Osteoblast (primary cell): ENCODE data around the gene GNAZ. TPM values are rescaled to one million over a fixed set of nuclear protein-coding genes. Genes with fewer than 3 reads are reported as not detected.
A peak's percentile ranks its signal among the peaks of the same experiment; 100 is the strongest.

ENCODE experiments used
- DNase-seq: peaks from one replicate; pipeline ENCODE4 v3.0.0; 2011; ENCODE audit warnings: low spot score, mixed read lengths; ENCODE audit not compliant: insufficient read length; ENCODE audit errors: missing footprints
- H2AFZ ChIP-seq: 2 replicates; pipeline ENCODE4 v1.6.0; 2011; ENCODE audit warnings: mild to moderate bottlenecking, low read length
- H3K27ac ChIP-seq: 2 replicates; pipeline ENCODE4 v1.5.1; 2011; ENCODE audit warnings: mild to moderate bottlenecking, low read depth, low read length, moderate library complexity
- H3K27me3 ChIP-seq: 2 replicates; pipeline ENCODE4 v1.6.0; 2012; ENCODE audit warnings: mild to moderate bottlenecking, control low read depth, inconsistent platforms, low read length, moderate library complexity; ENCODE audit not compliant: insufficient read depth
- H3K36me3 ChIP-seq: 2 replicates; pipeline ENCODE4 v1.5.1; 2011; ENCODE audit warnings: mild to moderate bottlenecking, low read length, control low read depth, moderate library complexity; ENCODE audit not compliant: insufficient read depth
- H3K4me1 ChIP-seq: 2 replicates; pipeline ENCODE4 v1.5.1; 2011; ENCODE audit warnings: mild to moderate bottlenecking, low read length, control low read depth, moderate library complexity; ENCODE audit not compliant: insufficient read depth
- H3K4me2 ChIP-seq: 2 replicates; pipeline ENCODE4 v1.6.0; 2011; ENCODE audit warnings: mild to moderate bottlenecking, low read length; ENCODE audit not compliant: insufficient read depth
- H3K4me3 ChIP-seq: fragments of 200-600 bp; sonication (generic); 3 replicates; pipeline ENCODE4 v1.5.1; 2012; ENCODE audit warnings: mild to moderate bottlenecking, low read length, inconsistent platforms; ENCODE audit not compliant: insufficient read depth
- H3K79me2 ChIP-seq: 2 replicates; pipeline ENCODE4 v1.6.0; 2012; ENCODE audit warnings: mild to moderate bottlenecking, low read length, control low read depth, inconsistent platforms; ENCODE audit not compliant: insufficient read depth
- H3K9me3 ChIP-seq: 2 replicates; pipeline ENCODE4 v1.5.1; 2011; ENCODE audit warnings: low read depth, low read length, control low read depth
- H4K20me1 ChIP-seq: 2 replicates; pipeline ENCODE4 v1.6.0; 2012; ENCODE audit warnings: mild to moderate bottlenecking, low read length, control low read depth; ENCODE audit not compliant: insufficient read depth
- total RNA-seq: library from RNA; depleted of rRNA; stranded (reverse); fragments of >200 nt; gene quantifications from 2 replicates; pipeline ENCODE4 v1.2.3, GENCODE V29; 2012
- TF ChIP-seq, protein P1 (sequence below): IDR thresholded peaks from 2 replicates; pipeline ENCODE4 v1.5.1; 2011; ENCODE audit warnings: mild to moderate bottlenecking, low read depth, low read length, moderate library complexity; ENCODE audit errors: extremely low read depth

Gene GNAZ
- total RNA-seq, 1 donor, result 0.72 TPM

DNA sequence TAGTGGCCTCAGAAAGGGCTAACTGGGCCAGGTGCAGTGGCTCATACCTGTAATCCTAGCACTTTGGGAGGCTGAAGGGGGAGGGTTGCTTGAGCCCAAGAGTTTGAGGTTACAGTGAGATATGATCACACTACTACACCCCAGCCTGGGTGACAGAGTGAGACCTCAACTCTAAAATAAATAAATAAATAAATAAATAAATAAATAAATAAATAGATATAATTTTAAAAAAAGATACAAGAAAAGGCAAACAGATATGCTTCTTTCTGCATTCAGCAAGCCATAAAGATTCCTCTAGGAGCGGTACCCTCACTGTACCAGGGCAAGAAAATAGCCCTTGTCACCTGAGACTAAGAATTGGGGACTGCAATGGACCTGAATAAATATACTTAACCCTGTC lies 72.8 kb downstream of the GNAZ start:
- Histone ChIP-seq H2AFZ (no peak overlapping the region), H3K79me2 (no peaks in the 10 kb centered on the region), H3K27ac (no peak overlapping the region), H3K4me3 (no peak overlapping the region), H3K9me3 (no peaks in the 10 kb centered on the region), H3K36me3 (no peaks in the 10 kb centered on the region), H3K27me3 (no peaks in the 10 kb centered on the region), H4K20me1 (peaks cover 4% of the 10 kb centered on the region), H3K4me2 (no peak overlapping the region), H3K4me1 (peaks cover 32% of the 10 kb centered on the region)
- no peak for DNase-seq
- TF ChIP-seq, protein P1, sequence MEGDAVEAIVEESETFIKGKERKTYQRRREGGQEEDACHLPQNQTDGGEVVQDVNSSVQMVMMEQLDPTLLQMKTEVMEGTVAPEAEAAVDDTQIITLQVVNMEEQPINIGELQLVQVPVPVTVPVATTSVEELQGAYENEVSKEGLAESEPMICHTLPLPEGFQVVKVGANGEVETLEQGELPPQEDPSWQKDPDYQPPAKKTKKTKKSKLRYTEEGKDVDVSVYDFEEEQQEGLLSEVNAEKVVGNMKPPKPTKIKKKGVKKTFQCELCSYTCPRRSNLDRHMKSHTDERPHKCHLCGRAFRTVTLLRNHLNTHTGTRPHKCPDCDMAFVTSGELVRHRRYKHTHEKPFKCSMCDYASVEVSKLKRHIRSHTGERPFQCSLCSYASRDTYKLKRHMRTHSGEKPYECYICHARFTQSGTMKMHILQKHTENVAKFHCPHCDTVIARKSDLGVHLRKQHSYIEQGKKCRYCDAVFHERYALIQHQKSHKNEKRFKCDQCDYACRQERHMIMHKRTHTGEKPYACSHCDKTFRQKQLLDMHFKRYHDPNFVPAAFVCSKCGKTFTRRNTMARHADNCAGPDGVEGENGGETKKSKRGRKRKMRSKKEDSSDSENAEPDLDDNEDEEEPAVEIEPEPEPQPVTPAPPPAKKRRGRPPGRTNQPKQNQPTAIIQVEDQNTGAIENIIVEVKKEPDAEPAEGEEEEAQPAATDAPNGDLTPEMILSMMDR, result no peak

DNA sequence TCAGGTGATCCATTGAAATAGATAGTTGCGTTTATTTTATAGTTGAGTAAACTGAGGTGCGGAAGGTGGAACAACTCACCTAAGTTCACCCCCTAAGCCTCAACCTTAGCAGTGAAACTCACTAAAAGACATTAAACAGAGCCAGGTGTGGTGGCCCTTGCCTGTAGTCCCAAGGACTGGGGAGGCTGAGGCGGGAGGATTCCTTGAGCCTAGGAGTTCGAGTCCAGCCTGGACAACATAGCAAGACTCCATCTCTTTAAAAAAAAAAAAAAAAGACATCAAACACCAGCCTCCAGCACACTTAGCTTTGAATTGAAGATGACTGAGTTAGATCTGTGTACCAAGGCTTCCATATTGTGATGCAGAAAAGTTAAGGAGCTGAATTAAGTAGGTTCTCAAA lies 74.1 kb downstream of the GNAZ start:
- peaks cover 24% of the 10 kb centered on the region for H3K4me1 ChIP-seq
- H4K20me1 ChIP-seq, result peaks cover 8% of the 10 kb centered on the region
- H3K36me3 ChIP-seq, result no peaks in the 10 kb centered on the region
- peak overlapping the region; percentile 13 for H2AFZ ChIP-seq
- no peaks in the 10 kb centered on the region for H3K9me3 ChIP-seq
- peak overlapping the region; percentile 78 for H3K4me3 ChIP-seq
- H3K27me3 ChIP-seq, result no peaks in the 10 kb centered on the region
- no peaks in the 10 kb centered on the region for H3K79me2 ChIP-seq
- TF ChIP-seq, protein P1, result no peak
- no peak for DNase-seq
- H3K4me2 ChIP-seq, result peak overlapping the region; percentile 89
- no peak overlapping the region for H3K27ac ChIP-seq

DNA sequence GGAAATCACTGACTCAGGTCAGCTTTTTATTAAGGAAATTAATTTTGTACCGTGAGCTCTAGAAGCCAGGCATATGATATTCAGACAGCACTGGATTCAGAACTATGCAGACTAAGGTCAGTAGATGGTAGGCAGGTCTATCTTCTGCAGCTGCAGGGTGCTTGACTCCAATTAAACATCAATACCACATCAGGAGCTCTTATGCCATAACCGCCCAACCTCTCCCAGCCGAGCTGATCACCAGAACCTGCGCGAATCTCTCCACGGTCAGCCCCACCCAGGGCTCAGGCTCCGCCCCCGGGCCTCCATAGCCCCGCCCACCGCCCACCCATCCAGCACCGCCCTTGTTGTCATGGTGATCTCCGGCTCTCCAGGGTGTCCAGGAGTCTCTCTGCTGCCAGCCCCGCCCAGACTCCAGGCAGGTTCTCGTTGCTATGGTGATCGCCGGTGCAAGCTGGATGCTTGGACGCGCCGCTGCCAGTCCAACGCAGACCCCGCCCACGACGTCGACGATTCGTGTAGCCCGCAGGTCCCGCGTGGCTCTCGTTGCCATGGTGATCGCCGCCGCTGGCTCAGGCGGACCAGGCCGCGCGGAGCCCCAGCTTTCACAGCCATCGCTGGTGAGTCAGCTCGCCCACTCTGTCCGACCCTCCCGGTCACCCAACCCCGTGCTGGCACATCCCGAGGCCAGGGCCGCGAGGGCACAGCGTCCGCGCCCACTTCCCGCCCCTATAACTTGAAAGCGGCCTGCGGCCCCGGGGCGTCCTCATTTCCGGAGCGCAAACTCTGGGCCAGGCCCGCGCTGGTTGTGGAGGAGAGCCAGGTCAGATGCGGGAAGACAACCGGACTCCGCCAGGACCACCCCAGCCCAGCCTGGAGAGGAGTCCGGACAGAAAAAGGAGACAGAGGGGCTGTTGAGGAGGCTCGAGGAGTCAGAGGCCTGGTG lies 74.9 kb downstream of the GNAZ start, which contains the start of gene RAB36:
Gene RAB36 (plus strand): TSS at position 546 of the 946 bp plus-strand sequence. CDS start 1,140 bp downstream, outside the sequence.
- Histone ChIP-seq H4K20me1 (peaks cover 8% of the 10 kb centered on the region), H3K4me2 (peak within 1 kb of the TSS; percentile 89), H2AFZ (peak within 1 kb of the TSS; percentile 96), H3K4me1 (peaks cover 24% of the 10 kb centered on the region), H3K4me3 (peak within 1 kb of the TSS; percentile 78), H3K27ac (peak within 1 kb of the TSS; percentile 83), H3K79me2 (no peaks in the 10 kb centered on the region), H3K9me3 (no peaks in the 10 kb centered on the region), H3K36me3 (no peaks in the 10 kb centered on the region), H3K27me3 (no peaks in the 10 kb centered on the region)
- TF ChIP-seq, protein P1, result no peak
- DNase-seq, result peak; percentile 97

DNA sequence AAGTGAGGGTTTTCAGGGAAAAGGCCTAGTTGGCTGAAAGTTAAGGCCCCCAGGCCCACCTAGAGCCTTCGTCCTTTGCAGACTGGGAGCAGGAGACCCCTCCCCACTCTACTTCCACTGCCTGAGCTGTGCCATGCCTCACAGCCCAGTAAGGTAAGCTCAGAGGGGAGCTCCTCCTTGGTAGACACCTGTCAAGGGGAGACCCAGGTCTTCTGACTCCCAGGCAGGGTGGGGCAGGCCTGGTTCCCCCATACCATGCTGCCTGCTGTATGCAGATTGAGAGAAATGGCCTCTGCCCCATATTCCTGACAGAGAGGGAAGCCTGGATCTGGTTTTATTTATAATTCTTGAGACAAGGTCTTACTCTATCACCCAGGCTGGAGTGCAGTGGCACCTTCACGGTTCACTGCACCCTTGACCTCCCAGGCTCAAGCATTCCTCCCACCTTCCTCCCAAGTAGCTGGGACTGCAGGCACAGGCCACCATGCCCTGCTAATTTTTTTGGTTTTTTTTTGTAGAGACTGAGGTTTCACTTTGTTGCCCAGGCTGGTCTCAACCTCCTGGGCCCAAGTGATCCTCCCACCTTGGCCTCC lies 75.7 kb downstream of the GNAZ start:
- peaks cover 24% of the 10 kb centered on the region for H3K4me1 ChIP-seq
- H3K36me3 ChIP-seq, result no peaks in the 10 kb centered on the region
- no peaks in the 10 kb centered on the region for H3K27me3 ChIP-seq
- H3K9me3 ChIP-seq, result no peaks in the 10 kb centered on the region
- TF ChIP-seq, protein P1, result no peak
- H3K27ac ChIP-seq, result peak overlapping the region; percentile 83
- H4K20me1 ChIP-seq, result peaks cover 8% of the 10 kb centered on the region
- H3K4me3 ChIP-seq, result peak overlapping the region; percentile 78
- no peaks in the 10 kb centered on the region for H3K79me2 ChIP-seq
- no peak for DNase-seq
- H2AFZ ChIP-seq, result peak overlapping the region; percentile 96
- peak overlapping the region; percentile 89 for H3K4me2 ChIP-seq
